OCI-LY7 (cell line): ENCODE results near the gene RAB24.

ENCODE experiments used
- EZH2phosphoT487 ChIP-seq: fragments of 200-600 bp; sonication (generic); IDR thresholded peaks from 2 replicates; pipeline ENCODE4 v1.6.1; 2018; ENCODE audit warnings: low read depth, borderline replicate concordance, mild to moderate bottlenecking, mixed run types, antibody characterized with exemption, low read length, moderate library complexity, mixed read lengths
- TF ChIP-seq, protein P1 (sequence below): fragments of 200-600 bp; sonication (generic); conservative IDR thresholded peaks from 2 replicates; pipeline ENCODE4 v1.5.1; 2014; ENCODE audit warnings: mild to moderate bottlenecking, antibody characterized with exemption, low read length, moderate library complexity, mixed read lengths

DNA sequence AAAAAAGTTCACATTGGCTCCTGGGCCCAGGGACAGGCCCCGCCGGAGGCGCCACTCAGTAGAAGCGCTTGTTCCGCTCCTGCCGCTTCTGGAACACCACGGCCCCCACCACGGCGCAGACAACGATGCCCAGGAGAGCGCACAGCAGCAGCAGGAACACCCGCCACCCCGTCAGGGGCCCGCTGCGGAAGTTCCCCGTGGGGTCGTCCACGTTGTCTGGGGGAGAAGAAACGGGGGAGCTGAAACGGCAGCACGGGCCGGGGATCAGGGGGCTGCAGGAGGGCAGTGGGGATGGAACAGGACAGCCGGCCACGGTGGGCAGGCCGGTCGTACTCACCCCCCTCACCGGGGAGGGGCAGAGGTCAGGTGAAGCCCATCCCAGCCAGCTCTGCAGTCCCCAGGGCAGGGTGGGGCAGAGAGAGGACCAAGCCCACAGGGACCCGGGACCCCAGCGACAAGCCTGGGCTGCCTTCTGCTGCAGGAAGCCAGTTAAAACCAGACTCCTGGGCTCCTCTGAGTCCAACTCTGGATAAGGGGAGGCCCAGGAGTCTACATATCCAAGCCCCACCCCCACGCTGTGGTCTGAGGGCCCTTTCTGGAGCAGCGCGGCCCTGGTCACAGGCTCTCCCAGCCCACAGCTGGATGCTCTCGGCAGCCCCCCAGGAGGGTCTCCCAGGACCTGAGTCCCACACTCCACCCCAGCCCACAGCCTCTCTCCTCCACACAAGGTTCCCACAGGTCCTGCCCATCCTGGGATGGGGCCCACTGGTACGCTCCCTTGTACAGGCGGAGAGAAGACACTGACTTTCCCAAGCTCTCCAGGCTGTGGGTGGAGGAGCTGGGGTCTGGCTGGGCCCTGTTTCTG, 28.7 kb upstream of the RAB24 start:
- TF ChIP-seq, protein P1, sequence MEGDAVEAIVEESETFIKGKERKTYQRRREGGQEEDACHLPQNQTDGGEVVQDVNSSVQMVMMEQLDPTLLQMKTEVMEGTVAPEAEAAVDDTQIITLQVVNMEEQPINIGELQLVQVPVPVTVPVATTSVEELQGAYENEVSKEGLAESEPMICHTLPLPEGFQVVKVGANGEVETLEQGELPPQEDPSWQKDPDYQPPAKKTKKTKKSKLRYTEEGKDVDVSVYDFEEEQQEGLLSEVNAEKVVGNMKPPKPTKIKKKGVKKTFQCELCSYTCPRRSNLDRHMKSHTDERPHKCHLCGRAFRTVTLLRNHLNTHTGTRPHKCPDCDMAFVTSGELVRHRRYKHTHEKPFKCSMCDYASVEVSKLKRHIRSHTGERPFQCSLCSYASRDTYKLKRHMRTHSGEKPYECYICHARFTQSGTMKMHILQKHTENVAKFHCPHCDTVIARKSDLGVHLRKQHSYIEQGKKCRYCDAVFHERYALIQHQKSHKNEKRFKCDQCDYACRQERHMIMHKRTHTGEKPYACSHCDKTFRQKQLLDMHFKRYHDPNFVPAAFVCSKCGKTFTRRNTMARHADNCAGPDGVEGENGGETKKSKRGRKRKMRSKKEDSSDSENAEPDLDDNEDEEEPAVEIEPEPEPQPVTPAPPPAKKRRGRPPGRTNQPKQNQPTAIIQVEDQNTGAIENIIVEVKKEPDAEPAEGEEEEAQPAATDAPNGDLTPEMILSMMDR, result no peak
- TF ChIP-seq EZH2phosphoT487, result no peak
